Stimulated activated effector memory CD8-positive, alpha-beta T cell treated with anti-CD3 and anti-CD28 coated beads, Interleukin-12 subunit alpha, Interleukin-12 subunit beta, amount 100 ng/mL, for 72 hours (primary cell): ENCODE results near the gene MUCL3.
"Not testable (repeated sequence)": the region's sequence is repeated elsewhere in the genome, so short reads cannot be mapped to it uniquely, and the experiment has no call there.

Experiments
- ATAC-seq: fragments of 150-1000 bp; cut with Tn5 transposase; 2 replicates; pipeline ENCODE4 v1.10.0; 2021
- DNase-seq, 2 donors: peaks; one replicate each; pipeline ENCODE4 v3.0.0; 2021 to 2022; ENCODE audit warnings: low spot score in 2 of 2
- H3K27ac Mint-ChIP-seq: one replicate; pipeline ENCODE4 v1.8.0; 2022; ENCODE audit warnings: mild to moderate bottlenecking, mixed read lengths
- H3K36me3 Mint-ChIP-seq: one replicate; pipeline ENCODE4 v1.8.0; 2022; ENCODE audit warnings: mild to moderate bottlenecking, mixed read lengths
- H3K4me1 Mint-ChIP-seq: one replicate; pipeline ENCODE4 v1.8.0; 2022; ENCODE audit warnings: mixed read lengths
- H3K4me3 Mint-ChIP-seq: one replicate; pipeline ENCODE4 v1.8.0; 2022; ENCODE audit warnings: mild to moderate bottlenecking, mixed read lengths
- H3K9me3 Mint-ChIP-seq: one replicate; pipeline ENCODE4 v1.8.0; 2022; ENCODE audit warnings: mixed read lengths

The MUCL3 gene

GRCh38 chr6:30940361-30940986 lies at the start of gene MUCL3:
Gene MUCL3, plus strand, starts transcription at chr6:30940973. Its CDS starts 27 bp downstream, at chr6:30941000.
- ATAC-seq (no peak), DNase-seq (no peak)
- peaks cover 8% of the 10 kb centered on the region for H3K4me1 Mint-ChIP-seq
- H3K4me3 Mint-ChIP-seq = no peak within 1 kb of the TSS
- no peak within 1 kb of the TSS for H3K27ac Mint-ChIP-seq
- H3K9me3 Mint-ChIP-seq = no peaks in the 10 kb centered on the region
- no peaks in the 10 kb centered on the region for H3K36me3 Mint-ChIP-seq

- no peak for ATAC-seq
- H3K27ac Mint-ChIP-seq = no peak overlapping the region
- peaks cover 4% of the 10 kb centered on the region for H3K4me1 Mint-ChIP-seq
Measured at GRCh38 chr6:30891450-30891723, 49.4 kb upstream of the MUCL3 start.

GRCh38 chr6:30891816-30892538 lies 48.8 kb upstream of the MUCL3 start:
- Mint-ChIP-seq H3K9me3 (no peaks in the 10 kb centered on the region), H3K4me1 (no peaks in the 10 kb centered on the region), H3K4me3 (no peak overlapping the region), H3K27ac (no peak overlapping the region), H3K36me3 (peaks cover 6% of the 10 kb centered on the region)
- no peak for ATAC-seq
- no peak for DNase-seq

More at GRCh38 chr6:30891450-30891723, 49.4 kb upstream of the MUCL3 start:
- no peak overlapping the region for H3K4me3 Mint-ChIP-seq
- no peaks in the 10 kb centered on the region for H3K9me3 Mint-ChIP-seq
- no peak for DNase-seq
- H3K36me3 Mint-ChIP-seq = peaks cover 6% of the 10 kb centered on the region

GRCh38 chr6:30893001-30893591 lies 47.7 kb upstream of the MUCL3 start:
- Mint-ChIP-seq H3K27ac (no peak overlapping the region), H3K36me3 (peaks cover 6% of the 10 kb centered on the region), H3K4me3 (no peak overlapping the region), H3K9me3 (no peaks in the 10 kb centered on the region), H3K4me1 (no peaks in the 10 kb centered on the region)
- no peak for DNase-seq
- no peak for ATAC-seq

GRCh38 chr6:30893666-30894065 lies 47.1 kb upstream of the MUCL3 start:
- Mint-ChIP-seq H3K36me3 (peaks cover 6% of the 10 kb centered on the region), H3K27ac (no peak overlapping the region), H3K4me1 (no peaks in the 10 kb centered on the region), H3K4me3 (no peak overlapping the region), H3K9me3 (no peaks in the 10 kb centered on the region)
- DNase-seq = no peak
- no peak for ATAC-seq

- H3K4me3 Mint-ChIP-seq = no peak overlapping the region
- ATAC-seq (no peak), DNase-seq (no peak)
- no peaks in the 10 kb centered on the region for H3K4me1 Mint-ChIP-seq
- H3K27ac Mint-ChIP-seq = peak overlapping the region; percentile 1
- H3K36me3 Mint-ChIP-seq = peaks cover 6% of the 10 kb centered on the region
- H3K9me3 Mint-ChIP-seq = no peaks in the 10 kb centered on the region
Measured at GRCh38 chr6:30894381-30894780, 46.4 kb upstream of the MUCL3 start.

GRCh38 chr6:30894935-30895334 lies 45.8 kb upstream of the MUCL3 start:
- peak overlapping the region; percentile 1 for H3K27ac Mint-ChIP-seq
- H3K4me1 Mint-ChIP-seq = no peaks in the 10 kb centered on the region
- no peak for ATAC-seq
- DNase-seq = no peak
- peaks cover 6% of the 10 kb centered on the region for H3K36me3 Mint-ChIP-seq
- no peaks in the 10 kb centered on the region for H3K9me3 Mint-ChIP-seq
- H3K4me3 Mint-ChIP-seq = no peak overlapping the region

GRCh38 chr6:30895343-30895742 lies 45.4 kb upstream of the MUCL3 start:
- H3K4me3 Mint-ChIP-seq = no peak overlapping the region
- peak overlapping the region; percentile 1 for H3K27ac Mint-ChIP-seq

GRCh38 chr6:30896541-30896940 lies 44.2 kb upstream of the MUCL3 start:
- no peak overlapping the region for H3K27ac Mint-ChIP-seq
- peaks cover 6% of the 10 kb centered on the region for H3K36me3 Mint-ChIP-seq
- DNase-seq = no peak

More at GRCh38 chr6:30895343-30895742, 45.4 kb upstream of the MUCL3 start:
- no peak for DNase-seq
- no peaks in the 10 kb centered on the region for H3K4me1 Mint-ChIP-seq
- no peaks in the 10 kb centered on the region for H3K9me3 Mint-ChIP-seq
- peaks cover 6% of the 10 kb centered on the region for H3K36me3 Mint-ChIP-seq
- no peak for ATAC-seq

GRCh38 chr6:30897882-30898281 lies 42.9 kb upstream of the MUCL3 start:
- no peak for DNase-seq
- H3K9me3 Mint-ChIP-seq = no peaks in the 10 kb centered on the region
- ATAC-seq = no peak

More at GRCh38 chr6:30896541-30896940, 44.2 kb upstream of the MUCL3 start:
- H3K9me3 Mint-ChIP-seq = no peaks in the 10 kb centered on the region
- no peak for ATAC-seq
- no peaks in the 10 kb centered on the region for H3K4me1 Mint-ChIP-seq
- no peak overlapping the region for H3K4me3 Mint-ChIP-seq

GRCh38 chr6:30898750-30899360 lies 41.9 kb upstream of the MUCL3 start:
- H3K4me1 Mint-ChIP-seq = peaks cover 5% of the 10 kb centered on the region
- no peak for DNase-seq
- H3K27ac Mint-ChIP-seq = peak overlapping the region; percentile 35

More at GRCh38 chr6:30897882-30898281, 42.9 kb upstream of the MUCL3 start:
- no peak overlapping the region for H3K4me3 Mint-ChIP-seq
- H3K4me1 Mint-ChIP-seq = peaks cover 4% of the 10 kb centered on the region
- H3K36me3 Mint-ChIP-seq = peaks cover 1% of the 10 kb centered on the region
- H3K27ac Mint-ChIP-seq = no peak overlapping the region

GRCh38 chr6:30900863-30901417 lies 39.8 kb upstream of the MUCL3 start:
- no peak overlapping the region for H3K4me3 Mint-ChIP-seq
- H3K4me1 Mint-ChIP-seq = peaks cover 5% of the 10 kb centered on the region
- DNase-seq (no peak), ATAC-seq (no peak)
- H3K9me3 Mint-ChIP-seq = no peaks in the 10 kb centered on the region
- H3K27ac Mint-ChIP-seq = no peak overlapping the region
- no peaks in the 10 kb centered on the region for H3K36me3 Mint-ChIP-seq

More at GRCh38 chr6:30898750-30899360, 41.9 kb upstream of the MUCL3 start:
- no peaks in the 10 kb centered on the region for H3K9me3 Mint-ChIP-seq
- H3K36me3 Mint-ChIP-seq = no peaks in the 10 kb centered on the region
- H3K4me3 Mint-ChIP-seq = no peak overlapping the region
- no peak for ATAC-seq

GRCh38 chr6:30901436-30901835 lies 39.3 kb upstream of the MUCL3 start:
- H3K27ac Mint-ChIP-seq = no peak overlapping the region
- no peaks in the 10 kb centered on the region for H3K9me3 Mint-ChIP-seq
- peaks cover 5% of the 10 kb centered on the region for H3K4me1 Mint-ChIP-seq
- H3K4me3 Mint-ChIP-seq = no peak overlapping the region
- DNase-seq (no peak), ATAC-seq (no peak)
- H3K36me3 Mint-ChIP-seq = no peaks in the 10 kb centered on the region

- not testable (repeated sequence) for ATAC-seq, DNase-seq, H3K9me3 Mint-ChIP-seq, H3K36me3 Mint-ChIP-seq, H3K4me1 Mint-ChIP-seq, H3K27ac Mint-ChIP-seq, H3K4me3 Mint-ChIP-seq
Measured at GRCh38 chr6:30902196-30902595, 38.6 kb upstream of the MUCL3 start.

- no peak for DNase-seq
- Mint-ChIP-seq H3K9me3 (no peaks in the 10 kb centered on the region), H3K4me3 (no peak overlapping the region), H3K27ac (no peak overlapping the region), H3K36me3 (peaks cover 1% of the 10 kb centered on the region), H3K4me1 (peaks cover 5% of the 10 kb centered on the region)
- no peak for ATAC-seq
Measured at GRCh38 chr6:30902709-30903108, 38.1 kb upstream of the MUCL3 start.
